Activated CD4-positive, alpha-beta memory T cell treated with anti-CD3 and anti-CD28 coated beads for 36 hours (primary cell): ENCODE results near the gene ATRIP. TPM values are rescaled to one million over a fixed set of nuclear protein-coding genes. Genes with fewer than 3 reads are reported as not detected.

Experiments used
- CTCF ChIA-PET: fragments of 350-600 bp; sonication (Branson Sonifier 250); formaldehyde crosslinking; loops from one replicate; lab custom pipeline; 2021; ENCODE audit warnings: antibody characterized with exemption, inconsistent platforms; lab: Charles Lee
- POLR2A ChIA-PET: fragments of 350-600 bp; sonication (Branson Sonifier 250); formaldehyde crosslinking; loops from one replicate; lab custom pipeline; 2021; ENCODE audit warnings: antibody characterized with exemption; lab: Charles Lee
- DNase-seq: peaks from one replicate; pipeline ENCODE4 v3.0.0-alpha.2; 2020
- H3K27ac Mint-ChIP-seq: one replicate; pipeline ENCODE4 v1.8.0; 2021; ENCODE audit warnings: mixed read lengths
- H3K27me3 Mint-ChIP-seq: one replicate; pipeline ENCODE4 v1.8.0; 2021; ENCODE audit warnings: mixed read lengths
- H3K36me3 Mint-ChIP-seq: one replicate; pipeline ENCODE4 v1.8.0; 2021; ENCODE audit warnings: mixed read lengths
- H3K4me1 Mint-ChIP-seq: one replicate; pipeline ENCODE4 v1.8.0; 2021; ENCODE audit warnings: low read depth, mixed read lengths
- H3K4me3 Mint-ChIP-seq: one replicate; pipeline ENCODE4 v1.8.0; 2021; ENCODE audit warnings: mild to moderate bottlenecking, mixed read lengths
- H3K9me3 Mint-ChIP-seq: one replicate; pipeline ENCODE4 v1.8.0; 2021; ENCODE audit warnings: mixed read lengths
- intact Hi-C: fragments of 100-400 bp; cut with micrococcal nuclease; formaldehyde crosslinking; loops from one replicate; pipeline ENCODE4 v1.15.1; 2023
- total RNA-seq, 2 experiments: library from RNA; stranded (reverse); gene quantifications; one replicate each; pipeline ENCODE4 v1.2.3, GENCODE V29; 2021

Gene ATRIP
- total RNA-seq, 2 experiments from 2014 or later: 13.8 to 14.5 TPM

GRCh38 chr3:48404440-48405342 lies 41.8 kb upstream of the ATRIP start:
- DNase-seq: peak; percentile 3
- no peaks in the 10 kb centered on the region for H3K4me1 Mint-ChIP-seq
- H3K36me3 Mint-ChIP-seq: no peaks in the 10 kb centered on the region
- peaks cover 1% of the 10 kb centered on the region for H3K27me3 Mint-ChIP-seq
- ChIA-PET POLR2A (no interaction called here), CTCF (interaction anchor here (0.6 to 8.0 kb wide), 3 partner anchors 32 to 172 kb away, joined by 3 to 290 read pairs (median 153); partner anchors contain the start of genes CCDC51 and TMA7)
- intact Hi-C loops: no loop called here
- no peak overlapping the region for H3K27ac Mint-ChIP-seq
- no peaks in the 10 kb centered on the region for H3K9me3 Mint-ChIP-seq
- H3K4me3 Mint-ChIP-seq: no peak overlapping the region

DNA sequence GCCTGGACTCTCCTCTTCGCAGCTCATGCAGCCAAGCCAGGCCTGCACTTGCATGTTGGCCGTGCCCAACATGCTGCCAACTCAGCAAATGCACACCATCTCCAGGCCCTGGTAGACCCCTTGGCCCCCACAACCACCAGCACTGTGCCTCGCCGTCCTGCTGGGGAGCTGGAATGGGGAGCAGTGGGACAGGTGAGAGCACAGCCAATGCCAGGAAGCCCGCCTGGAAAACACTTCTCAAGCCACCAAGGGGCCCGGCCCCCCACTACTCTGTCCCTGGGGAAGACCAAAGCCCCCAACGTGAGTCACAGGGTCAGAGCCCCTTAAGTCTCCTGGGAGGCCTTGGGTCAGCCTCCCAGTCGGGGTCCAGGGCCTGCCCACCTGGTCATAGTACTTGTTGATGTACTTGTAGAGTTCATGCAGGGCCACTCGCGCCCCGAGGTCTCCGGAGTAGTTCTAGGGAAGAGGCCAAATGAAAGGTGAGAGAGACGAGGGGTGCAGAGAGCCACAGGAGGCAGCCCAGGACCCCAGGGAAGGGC lies 41.1 kb upstream of the ATRIP start:
- H3K4me3 Mint-ChIP-seq: no peak overlapping the region
- H3K4me1 Mint-ChIP-seq: no peaks in the 10 kb centered on the region
- ChIA-PET CTCF (interaction anchor here (0.6 to 8.0 kb wide), 2 partner anchors 31 to 173 kb away, joined by 3 to 290 read pairs; partner anchors contain the start of genes CCDC51 and TMA7), POLR2A (no interaction called here)
- H3K36me3 Mint-ChIP-seq: no peaks in the 10 kb centered on the region
- no peaks in the 10 kb centered on the region for H3K9me3 Mint-ChIP-seq
- peaks cover 1% of the 10 kb centered on the region for H3K27me3 Mint-ChIP-seq
- H3K27ac Mint-ChIP-seq: no peak overlapping the region
- intact Hi-C loops: no loop called here
- DNase-seq: peak; percentile 6

- intact Hi-C loops: no loop called here
- ChIA-PET POLR2A (no interaction called here), CTCF (interaction anchor here (8.0 kb wide), 1 partner anchor 31 kb away, joined by 290 read pairs; the partner anchor contains the start of genes CCDC51 and TMA7)
- Mint-ChIP-seq H3K27me3 (no peaks in the 10 kb centered on the region), H3K27ac (no peak overlapping the region), H3K36me3 (no peaks in the 10 kb centered on the region), H3K9me3 (no peaks in the 10 kb centered on the region), H3K4me3 (no peak overlapping the region), H3K4me1 (no peaks in the 10 kb centered on the region)
- no peak for DNase-seq
Measured at GRCh38 chr3:48405971-48406370, 40.6 kb upstream of the ATRIP start.

DNA sequence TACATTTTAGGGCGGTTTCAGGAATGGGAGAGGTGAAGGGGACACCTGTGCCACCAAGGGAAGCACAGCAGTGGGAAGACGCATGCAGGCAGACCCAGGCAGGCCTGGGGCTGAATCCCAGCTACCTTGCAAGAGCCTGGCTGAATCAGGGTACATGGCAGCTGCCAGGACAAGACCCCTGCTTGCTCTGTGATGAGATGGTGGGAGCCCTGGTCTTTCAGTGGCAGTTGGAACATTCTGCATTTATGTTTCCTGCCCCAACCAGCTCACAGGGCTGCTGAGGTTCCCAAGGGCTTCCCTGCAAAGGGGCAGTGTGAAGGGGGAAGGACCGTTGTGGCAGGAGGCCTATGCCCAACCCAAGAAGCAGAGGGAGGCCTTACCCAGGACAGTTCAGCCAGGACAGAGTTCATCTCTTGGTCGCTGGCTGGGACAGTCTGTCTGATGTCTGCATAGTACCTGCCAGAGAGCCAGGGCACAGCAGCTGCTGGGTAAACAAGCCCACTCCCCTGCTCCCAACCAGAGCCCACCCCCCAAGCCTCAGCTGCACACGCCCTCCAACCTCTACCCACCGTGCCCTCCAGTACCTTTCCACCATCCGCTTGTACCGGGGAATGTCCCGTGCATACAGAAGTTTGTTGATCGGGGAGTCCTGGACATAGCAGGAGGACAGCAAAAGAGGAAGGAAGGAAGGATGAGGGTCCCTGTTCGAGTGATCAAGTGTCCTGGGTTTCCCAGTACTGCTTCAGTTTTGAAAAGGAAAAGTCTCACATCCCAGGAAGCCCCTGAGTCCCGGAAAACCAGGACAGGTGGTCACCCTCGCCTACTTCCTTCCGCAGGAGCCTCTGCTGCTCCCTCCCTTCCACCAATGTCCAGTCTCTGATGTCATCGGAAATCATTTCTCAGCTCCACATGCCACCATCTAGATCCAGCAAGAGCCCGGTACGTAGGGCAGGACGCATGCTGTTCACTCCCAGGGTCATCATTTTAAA lies 39.8 kb upstream of the ATRIP start:
- Mint-ChIP-seq H3K27me3 (no peaks in the 10 kb centered on the region), H3K36me3 (no peaks in the 10 kb centered on the region), H3K9me3 (no peaks in the 10 kb centered on the region), H3K4me3 (no peak overlapping the region), H3K4me1 (no peaks in the 10 kb centered on the region), H3K27ac (no peak overlapping the region)
- ChIA-PET POLR2A (no interaction called here), CTCF (interaction anchor here (0.6 to 2.8 kb wide), 3 partner anchors 29 to 198 kb away, joined by 3 to 25 read pairs (median 3); no protein-coding TSS in a partner anchor)
- DNase-seq: peak; percentile 6
- intact Hi-C loops: no loop called here

GRCh38 chr3:48407542-48408099 lies 38.9 kb upstream of the ATRIP start:
- Mint-ChIP-seq H3K27ac (no peak overlapping the region), H3K27me3 (no peaks in the 10 kb centered on the region), H3K4me3 (no peak overlapping the region), H3K4me1 (no peaks in the 10 kb centered on the region), H3K9me3 (no peaks in the 10 kb centered on the region), H3K36me3 (no peaks in the 10 kb centered on the region)
- CTCF ChIA-PET: interaction anchor here (0.5 to 2.8 kb wide), 6 partner anchors 8 to 197 kb away, joined by 3 to 25 read pairs (median 3); no protein-coding TSS in a partner anchor
- intact Hi-C loops: no loop called here
- POLR2A ChIA-PET: no interaction called here
- no peak for DNase-seq

DNA sequence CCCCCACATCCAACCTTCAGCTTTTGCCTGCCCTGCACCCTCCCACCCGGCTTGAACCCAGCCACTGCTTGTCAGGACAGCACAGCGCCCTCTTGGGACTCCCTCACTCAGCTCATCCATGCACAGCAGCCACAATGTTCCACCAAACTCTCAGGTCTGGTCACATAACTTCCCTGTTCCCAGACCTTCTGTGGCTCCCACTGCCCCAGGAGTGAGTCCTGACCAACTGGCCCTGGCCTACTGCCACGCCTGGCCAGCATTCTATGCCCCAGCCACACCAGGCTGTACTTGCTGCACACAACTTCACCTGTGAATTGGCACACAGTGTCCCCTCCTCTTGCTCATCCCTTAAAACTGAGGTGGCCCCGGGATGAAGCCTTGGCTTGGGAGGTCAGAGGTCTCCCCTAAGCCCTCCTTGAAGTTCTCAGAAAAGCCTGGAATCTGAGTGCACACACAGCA lies 37.7 kb upstream of the ATRIP start:
- Mint-ChIP-seq H3K4me3 (no peak overlapping the region), H3K27me3 (no peaks in the 10 kb centered on the region), H3K9me3 (no peaks in the 10 kb centered on the region), H3K4me1 (no peaks in the 10 kb centered on the region), H3K27ac (no peak overlapping the region), H3K36me3 (no peaks in the 10 kb centered on the region)
- peak; percentile 15 for DNase-seq
- ChIA-PET CTCF (interaction anchor here (2.8 to 3.6 kb wide), 2 partner anchors 8 to 26 kb away, joined by 14 to 25 read pairs; no protein-coding TSS in a partner anchor), POLR2A (no interaction called here)
- intact Hi-C loops: no loop called here

- intact Hi-C loops: no loop called here
- no peaks in the 10 kb centered on the region for H3K36me3 Mint-ChIP-seq
Measured at GRCh38 chr3:48409291-48410201, 37.0 kb upstream of the ATRIP start.

GRCh38 chr3:48410205-48411040 lies 36.1 kb upstream of the ATRIP start:
- no peaks in the 10 kb centered on the region for H3K9me3 Mint-ChIP-seq
- no peak overlapping the region for H3K4me3 Mint-ChIP-seq
- H3K27ac Mint-ChIP-seq: no peak overlapping the region

More at GRCh38 chr3:48409291-48410201, 37.0 kb upstream of the ATRIP start:
- H3K27ac Mint-ChIP-seq: no peak overlapping the region
- no peaks in the 10 kb centered on the region for H3K27me3 Mint-ChIP-seq
- H3K4me1 Mint-ChIP-seq: no peaks in the 10 kb centered on the region
- H3K4me3 Mint-ChIP-seq: no peak overlapping the region
- ChIA-PET POLR2A (no interaction called here), CTCF (interaction anchor here (2.8 to 3.6 kb wide), 2 partner anchors 9 to 26 kb away, joined by 14 to 25 read pairs; no protein-coding TSS in a partner anchor)
- no peaks in the 10 kb centered on the region for H3K9me3 Mint-ChIP-seq
- peak; percentile 3 for DNase-seq

GRCh38 chr3:48411041-48411588 lies 35.4 kb upstream of the ATRIP start:
- H3K27ac Mint-ChIP-seq: no peak overlapping the region

More at GRCh38 chr3:48410205-48411040, 36.1 kb upstream of the ATRIP start:
- POLR2A ChIA-PET: no interaction called here
- DNase-seq: no peak
- no peaks in the 10 kb centered on the region for H3K4me1 Mint-ChIP-seq
- intact Hi-C loops: no loop called here
- CTCF ChIA-PET: interaction anchor here (3.4 to 3.6 kb wide), 2 partner anchors 10 to 26 kb away, joined by 13 to 14 read pairs; no protein-coding TSS in a partner anchor
- no peaks in the 10 kb centered on the region for H3K36me3 Mint-ChIP-seq
- H3K27me3 Mint-ChIP-seq: no peaks in the 10 kb centered on the region

More at GRCh38 chr3:48411041-48411588, 35.4 kb upstream of the ATRIP start:
- H3K9me3 Mint-ChIP-seq: no peaks in the 10 kb centered on the region
- DNase-seq: no peak
- H3K36me3 Mint-ChIP-seq: no peaks in the 10 kb centered on the region
- no peaks in the 10 kb centered on the region for H3K4me1 Mint-ChIP-seq
- intact Hi-C loops: no loop called here
- no peaks in the 10 kb centered on the region for H3K27me3 Mint-ChIP-seq
- POLR2A ChIA-PET: no interaction called here
- CTCF ChIA-PET: interaction anchor here (3.4 to 3.6 kb wide), 2 partner anchors 10 to 25 kb away, joined by 13 to 14 read pairs; no protein-coding TSS in a partner anchor
- H3K4me3 Mint-ChIP-seq: no peak overlapping the region
